ENCODE measurements around the gene SELENON.

The SELENON gene

DNA sequence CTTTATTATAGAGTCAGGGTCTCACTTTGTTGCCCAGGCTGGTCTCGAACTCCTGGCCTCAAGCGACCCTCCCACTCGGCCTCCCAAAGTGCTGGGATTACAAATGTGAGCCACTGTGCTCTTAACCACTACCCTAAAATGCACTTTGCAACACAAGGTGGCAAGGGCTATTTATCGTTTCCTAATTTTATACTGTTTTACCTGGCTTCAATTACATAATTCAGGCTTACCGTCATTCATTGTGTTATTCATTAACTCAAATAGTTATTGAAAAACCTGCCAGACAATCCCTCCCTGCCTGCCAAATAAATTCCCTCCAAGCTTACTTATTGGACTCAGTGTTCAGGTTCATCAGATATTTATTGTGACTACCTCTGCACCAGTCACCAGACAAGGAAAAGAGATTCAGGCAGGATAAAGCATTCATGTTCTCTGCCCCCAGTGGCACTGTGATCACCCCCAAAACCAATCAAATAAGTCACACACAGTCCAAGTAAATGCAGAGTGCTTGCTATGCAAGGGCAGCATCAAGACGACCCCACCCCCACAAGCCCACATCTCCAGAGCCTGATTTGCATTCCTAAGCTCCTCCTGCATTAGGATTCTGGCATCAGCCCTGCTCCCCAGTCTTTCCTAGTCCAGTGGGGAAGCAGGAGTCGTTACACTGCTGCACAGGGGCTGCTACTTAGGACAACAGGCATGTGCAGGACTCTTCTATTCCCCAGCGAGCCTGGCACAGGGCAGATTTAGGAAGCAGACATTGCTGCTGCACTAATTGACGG is 67.4 kb downstream of the SELENON start:
- no peak for DNase-seq
